Activated naive CD8-positive, alpha-beta T cell treated with anti-CD3 and anti-CD28 coated beads, Interleukin-2, amount 50 U/mL, for 16 hours (primary cell): ENCODE measurements around the gene TES.
"Not testable (repeated sequence)": the region's sequence is repeated elsewhere in the genome, so short reads cannot be mapped to it uniquely, and the experiment has no call there.

Source experiments
- DNase-seq: peaks from one replicate; pipeline ENCODE4 v3.0.0-alpha.2; 2020; ENCODE audit warnings: low read depth, low spot score

The TES gene

DNA sequence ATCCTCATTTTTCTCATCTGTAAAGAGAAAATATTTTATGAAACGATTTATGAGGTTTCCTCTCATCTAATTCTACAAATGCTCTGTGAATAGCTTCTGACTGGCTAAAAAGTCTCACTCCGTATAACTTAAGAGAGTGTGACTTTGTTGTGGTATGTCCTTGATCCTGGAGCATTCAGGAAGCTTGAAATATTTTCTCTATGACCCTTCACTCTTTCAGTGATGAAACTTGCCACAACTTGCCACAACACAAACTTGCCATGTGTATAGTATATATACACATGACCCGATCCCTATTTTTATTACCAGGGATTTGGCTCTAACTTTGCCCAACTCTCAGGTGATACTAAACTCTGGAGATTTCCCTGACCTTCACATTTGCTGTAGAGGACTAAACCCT is 74.1 kb downstream of the TES start:
- DNase-seq: no peak

GRCh38 chr7:116285252-116285651 is 74.9 kb downstream of the TES start:
- DNase-seq: no peak

DNA sequence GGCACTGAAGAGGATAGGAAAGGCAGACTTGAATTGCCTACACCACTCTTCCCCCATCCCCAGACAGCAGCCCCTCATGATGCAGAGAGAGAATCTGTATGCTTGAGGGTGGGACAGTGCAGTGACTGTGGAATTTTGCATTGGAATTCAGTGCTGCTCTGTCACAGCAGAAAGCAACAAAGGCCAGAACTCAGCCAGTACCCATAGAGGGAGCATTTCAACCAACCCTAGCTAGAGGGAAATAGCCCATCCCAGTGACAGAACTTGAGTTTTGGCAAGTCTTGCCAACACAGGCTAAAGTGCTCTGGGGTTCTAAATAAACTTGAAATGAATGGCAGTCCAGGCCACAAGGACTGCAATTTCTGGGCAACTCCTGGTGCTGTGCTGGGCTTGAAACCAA is 80.4 kb downstream of the TES start:
- no peak for DNase-seq

GRCh38 chr7:116291937-116292336 is 81.6 kb downstream of the TES start:
- no peak for DNase-seq

GRCh38 chr7:116292381-116292780 is 82.0 kb downstream of the TES start:
- DNase-seq: no peak

- no peak for DNase-seq
These were observed 82.8 kb downstream of the TES start for GRCh38 chr7:116293139-116293538.

DNA sequence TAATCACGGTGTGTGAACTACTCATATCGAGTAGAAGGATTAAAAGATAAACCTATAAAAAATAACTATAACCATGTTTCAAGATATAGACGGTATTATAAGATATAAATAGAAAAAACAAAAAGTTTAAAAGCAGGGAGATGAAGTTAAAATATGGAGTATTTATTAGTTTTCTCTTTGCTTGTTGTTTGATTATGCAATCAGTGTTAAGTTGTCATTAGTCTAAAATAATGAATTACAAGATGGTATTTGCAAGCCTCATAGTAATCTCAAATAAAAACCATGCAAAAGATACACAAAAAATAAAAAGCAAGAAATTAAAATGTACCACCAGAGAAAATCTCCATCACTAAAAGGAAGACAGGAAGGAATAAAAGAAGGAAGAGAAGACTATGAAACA is 83.3 kb downstream of the TES start:
- no peak for DNase-seq

- DNase-seq: not testable (repeated sequence)
These were observed 85.6 kb downstream of the TES start for GRCh38 chr7:116295903-116296302.

DNA sequence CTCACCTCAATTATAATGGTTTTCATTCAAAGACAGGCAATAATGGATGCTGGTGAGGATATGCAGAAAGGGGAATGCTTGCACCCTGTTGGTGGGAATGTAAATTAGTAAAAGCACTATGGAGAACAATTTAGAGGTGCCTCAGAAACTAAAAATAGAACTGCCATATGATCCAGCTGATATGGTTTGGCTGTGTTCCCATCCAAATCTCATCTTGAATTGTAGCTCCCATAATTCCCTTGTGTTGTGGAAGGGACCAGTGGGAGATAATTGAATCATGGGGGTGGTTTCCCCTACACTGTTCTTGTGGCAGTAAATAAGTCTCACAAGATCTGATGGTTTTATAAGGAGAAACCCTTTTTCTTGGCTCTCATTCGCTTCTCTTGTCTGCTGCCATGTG is 87.7 kb downstream of the TES start:
- DNase-seq: no peak

DNA sequence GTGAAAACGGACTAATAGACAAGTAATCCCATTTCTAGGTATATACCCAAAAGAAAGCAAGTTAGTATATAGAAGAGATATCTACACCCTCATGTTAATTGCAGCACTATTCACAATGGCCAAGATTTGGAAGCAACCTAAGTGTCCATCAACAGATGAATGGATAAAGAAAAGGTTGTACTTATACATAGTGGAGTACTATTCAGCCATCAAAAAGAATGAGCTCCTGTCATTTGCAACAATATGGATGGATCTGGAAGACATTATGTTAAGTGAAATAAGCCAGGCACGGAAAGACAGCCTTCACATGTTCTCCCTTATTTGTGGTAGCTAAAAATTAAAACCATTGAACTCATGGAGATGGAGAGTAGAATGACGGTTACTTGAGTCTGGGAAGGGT is 88.2 kb downstream of the TES start:
- no peak for DNase-seq

- no peak for DNase-seq
These were observed 95.4 kb downstream of the TES start for GRCh38 chr7:116305485-116306408.

DNA sequence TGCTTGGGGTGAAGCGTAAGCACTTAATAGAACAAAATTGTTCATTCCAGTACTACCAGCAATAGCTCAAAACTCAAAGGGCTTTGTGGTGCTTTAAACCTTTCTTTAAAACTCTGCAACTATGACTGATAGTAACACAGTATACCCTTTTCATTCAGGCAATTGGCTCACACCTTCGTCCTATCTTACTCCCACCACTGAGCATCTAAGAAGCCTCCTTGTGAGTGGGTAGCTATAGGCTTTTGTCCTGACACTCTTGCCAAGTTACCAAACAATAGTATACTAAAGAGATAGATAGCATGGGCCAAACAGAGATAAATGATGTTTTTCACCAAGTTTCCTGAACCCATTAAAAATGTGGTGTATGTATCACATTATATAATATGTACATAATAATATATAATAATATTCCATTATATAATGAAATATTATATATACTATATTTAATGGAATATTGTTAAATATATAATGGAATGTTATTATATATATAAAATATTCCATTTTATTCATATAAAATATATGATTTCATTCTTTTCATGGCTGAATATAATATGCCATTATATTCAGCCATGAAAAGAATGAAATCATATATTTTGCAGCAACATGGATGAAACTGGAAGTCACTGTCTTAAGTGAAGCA is 96.2 kb downstream of the TES start:
- DNase-seq: no peak

GRCh38 chr7:116307253-116307652 is 96.9 kb downstream of the TES start:
- no peak for DNase-seq
